ENCODE data around the gene AKT1S1. TPM values are rescaled to one million over a fixed set of nuclear protein-coding genes. Genes with fewer than 3 reads are reported as not detected.

Gene AKT1S1
- polyA plus RNA-seq, 3 donors: 36.1 to 46.8 (median 42.8) TPM

GRCh38 chr19:49872245-49873128, 4.7 kb downstream of the AKT1S1 start:
- no peak for DNase-seq

- no peak for DNase-seq
These were observed 5.7 kb downstream of the AKT1S1 start for GRCh38 chr19:49871349-49871985.

GRCh38 chr19:49870309-49870901, 6.8 kb downstream of the AKT1S1 start:
- no peak for DNase-seq

- peak; percentile 100 for DNase-seq
These were observed 7.5 kb downstream of the AKT1S1 start for GRCh38 chr19:49869484-49870308.

GRCh38 chr19:49869009-49869483, 8.1 kb downstream of the AKT1S1 start:
- no peak for DNase-seq

GRCh38 chr19:49866933-49867782, 10.0 kb downstream of the AKT1S1 start, which contains the start of gene PNKP:
TSS of gene PNKP (minus strand) at chr19:49867576. CDS start at chr19:49867204, 372 bp downstream.
- peak; percentile 92 for DNase-seq

- DNase-seq: no peak
These were observed 12.3 kb downstream of the AKT1S1 start for GRCh38 chr19:49864890-49865289.

- DNase-seq: no peak
These were observed 13.2 kb downstream of the AKT1S1 start for GRCh38 chr19:49863935-49864320.

GRCh38 chr19:49863254-49863934, 13.8 kb downstream of the AKT1S1 start:
- no peak for DNase-seq

GRCh38 chr19:49862391-49863253, 14.5 kb downstream of the AKT1S1 start:
- DNase-seq: no peak

GRCh38 chr19:49861541-49862378, 15.4 kb downstream of the AKT1S1 start:
- no peak for DNase-seq

GRCh38 chr19:49861107-49861506, 16.0 kb downstream of the AKT1S1 start:
- DNase-seq: no peak

- DNase-seq: no peak
These were observed 16.6 kb downstream of the AKT1S1 start for GRCh38 chr19:49860336-49861102.

- no peak for DNase-seq
These were observed 17.3 kb downstream of the AKT1S1 start for GRCh38 chr19:49859682-49860335.

- no peak for DNase-seq
These were observed 18.8 kb downstream of the AKT1S1 start for GRCh38 chr19:49858088-49858985.

- DNase-seq: no peak
These were observed 19.4 kb downstream of the AKT1S1 start for GRCh38 chr19:49857838-49858087.
